Ishikawa (cell line): ENCODE measurements around the gene RNASEH2B.

Experiments used
- CREB1 ChIP-seq: IDR thresholded peaks from 2 replicates; pipeline ENCODE4 v1.6.1; 2012; ENCODE audit warnings: low read depth
- EP300 ChIP-seq: IDR thresholded peaks from 2 replicates; pipeline ENCODE4 v1.6.1; 2012; ENCODE audit warnings: borderline replicate concordance
- FOXM1 ChIP-seq: IDR thresholded peaks from 2 replicates; pipeline ENCODE4 v1.6.1; 2012; ENCODE audit warnings: low read depth, borderline replicate concordance
- NFIC ChIP-seq: IDR thresholded peaks from 2 replicates; pipeline ENCODE4 v1.6.1; 2012
- RAD21 ChIP-seq: IDR thresholded peaks from 2 replicates; pipeline ENCODE4 v1.6.1; 2012; ENCODE audit warnings: low read depth
- TEAD4 ChIP-seq: IDR thresholded peaks from 2 replicates; pipeline ENCODE4 v1.6.1; 2012
- YY1 ChIP-seq: IDR thresholded peaks from 2 replicates; pipeline ENCODE4 v1.6.1; 2012; ENCODE audit warnings: low read depth
- TF ChIP-seq, protein P1 (sequence below): IDR thresholded peaks from 2 replicates; pipeline ENCODE4 v1.6.1; 2012; ENCODE audit warnings: low read depth, mild to moderate bottlenecking

DNA sequence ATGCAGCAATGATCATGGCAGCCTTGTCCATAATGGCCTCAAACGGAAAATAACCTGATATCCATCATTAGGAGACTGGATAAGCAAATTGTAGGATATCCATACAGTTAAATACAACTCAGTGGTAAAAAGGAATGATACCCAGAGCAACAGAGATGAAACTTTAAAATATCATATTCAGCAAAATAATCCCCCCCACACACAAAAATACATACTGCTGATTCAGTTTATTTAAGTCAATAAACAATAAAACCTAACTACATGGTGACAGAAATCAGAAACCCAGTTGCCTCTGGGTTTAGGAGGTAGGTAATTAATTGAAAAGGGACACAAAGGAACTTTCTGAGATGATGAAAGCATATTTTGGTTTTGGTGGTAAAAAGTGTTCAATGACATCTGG is 38.2 kb upstream of the RNASEH2B start:
- TF ChIP-seq NFIC: no peak
- no peak for TF ChIP-seq CREB1
- TF ChIP-seq, protein P1, sequence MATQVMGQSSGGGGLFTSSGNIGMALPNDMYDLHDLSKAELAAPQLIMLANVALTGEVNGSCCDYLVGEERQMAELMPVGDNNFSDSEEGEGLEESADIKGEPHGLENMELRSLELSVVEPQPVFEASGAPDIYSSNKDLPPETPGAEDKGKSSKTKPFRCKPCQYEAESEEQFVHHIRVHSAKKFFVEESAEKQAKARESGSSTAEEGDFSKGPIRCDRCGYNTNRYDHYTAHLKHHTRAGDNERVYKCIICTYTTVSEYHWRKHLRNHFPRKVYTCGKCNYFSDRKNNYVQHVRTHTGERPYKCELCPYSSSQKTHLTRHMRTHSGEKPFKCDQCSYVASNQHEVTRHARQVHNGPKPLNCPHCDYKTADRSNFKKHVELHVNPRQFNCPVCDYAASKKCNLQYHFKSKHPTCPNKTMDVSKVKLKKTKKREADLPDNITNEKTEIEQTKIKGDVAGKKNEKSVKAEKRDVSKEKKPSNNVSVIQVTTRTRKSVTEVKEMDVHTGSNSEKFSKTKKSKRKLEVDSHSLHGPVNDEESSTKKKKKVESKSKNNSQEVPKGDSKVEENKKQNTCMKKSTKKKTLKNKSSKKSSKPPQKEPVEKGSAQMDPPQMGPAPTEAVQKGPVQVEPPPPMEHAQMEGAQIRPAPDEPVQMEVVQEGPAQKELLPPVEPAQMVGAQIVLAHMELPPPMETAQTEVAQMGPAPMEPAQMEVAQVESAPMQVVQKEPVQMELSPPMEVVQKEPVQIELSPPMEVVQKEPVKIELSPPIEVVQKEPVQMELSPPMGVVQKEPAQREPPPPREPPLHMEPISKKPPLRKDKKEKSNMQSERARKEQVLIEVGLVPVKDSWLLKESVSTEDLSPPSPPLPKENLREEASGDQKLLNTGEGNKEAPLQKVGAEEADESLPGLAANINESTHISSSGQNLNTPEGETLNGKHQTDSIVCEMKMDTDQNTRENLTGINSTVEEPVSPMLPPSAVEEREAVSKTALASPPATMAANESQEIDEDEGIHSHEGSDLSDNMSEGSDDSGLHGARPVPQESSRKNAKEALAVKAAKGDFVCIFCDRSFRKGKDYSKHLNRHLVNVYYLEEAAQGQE: no peak
- TF ChIP-seq FOXM1: no peak
- TF ChIP-seq YY1: no peak
- TF ChIP-seq RAD21: no peak
- no peak for TF ChIP-seq EP300
- TF ChIP-seq TEAD4: no peak
